K562 (cell line): ENCODE data around the gene IARS2. TPM values are rescaled to one million over a fixed set of nuclear protein-coding genes. Genes with fewer than 3 reads are reported as not detected.

Source experiments
- ATF3 ChIP-seq, 2 experiments: fragments of 450-650 bp in 1 of 2; sonication (generic) in 1 of 2; formaldehyde crosslinking in 1 of 2; IDR thresholded peaks in 1 of 2; conservative IDR thresholded peaks in 1 of 2; 2 replicates each; pipeline versions ENCODE4 v1.6.1 to v1.8.1; 2016 to 2023; ENCODE audit warnings: mild to moderate bottlenecking in 2 of 2, moderate library complexity in 2 of 2, inconsistent platforms in 1 of 2, missing genetic modification reagents in 1 of 2
- CLOCK ChIP-seq: fragments of 250-450 bp; sonication (Bioruptor Pico); IDR thresholded peaks from 2 replicates; pipeline ENCODE4 v1.4.0; 2020; ENCODE audit warnings: mild to moderate bottlenecking, moderate library complexity, borderline replicate concordance
- CTCFL ChIP-seq: IDR thresholded peaks from 2 replicates; pipeline ENCODE4 v1.6.1; 2011; ENCODE audit warnings: borderline replicate concordance, low read depth, mild to moderate bottlenecking, moderate library complexity, low read length; ENCODE audit not compliant: insufficient read depth, poor library complexity, severe bottlenecking
- EP300 ChIP-seq: IDR thresholded peaks from 2 replicates; pipeline ENCODE4 v1.6.1; 2012; ENCODE audit warnings: low read length, improper control_type of control experiment
- KLF6 ChIP-seq: fragments of 250-450 bp; sonication (Bioruptor Pico); IDR thresholded peaks from 2 replicates; pipeline ENCODE4 v1.4.0; 2020; ENCODE audit warnings: mild to moderate bottlenecking, moderate library complexity, borderline replicate concordance
- MITF ChIP-seq: IDR thresholded peaks from 2 replicates; pipeline ENCODE4 v1.6.1; 2014; ENCODE audit warnings: antibody characterized with exemption
- MTA1 ChIP-seq: fragments of 450-650 bp; IDR thresholded peaks from 2 replicates; pipeline ENCODE4 v1.6.1; 2017; ENCODE audit warnings: borderline replicate concordance
- PML ChIP-seq: IDR thresholded peaks from 2 replicates; pipeline ENCODE4 v1.6.1; 2012; ENCODE audit warnings: low read length, inconsistent platforms
- PRDM10 ChIP-seq: fragments of 450-650 bp; IDR thresholded peaks from 2 replicates; pipeline ENCODE4 v1.6.1; 2018; ENCODE audit not compliant: partially characterized antibody
- RBM39 ChIP-seq: fragments of 200-400 bp; formaldehyde crosslinking; optimal IDR thresholded peaks from 2 replicates; pipeline ENCODE3; 2018; ENCODE audit warnings: low read depth, low read length
- SMAD1 ChIP-seq: fragments of 150-350 bp; IDR thresholded peaks from 2 replicates; pipeline ENCODE4 v1.6.1; 2014; ENCODE audit warnings: low read length, low read depth; ENCODE audit not compliant: partially characterized antibody
- SRSF3 ChIP-seq: fragments of 200-400 bp; formaldehyde crosslinking; IDR thresholded peaks from 2 replicates; pipeline ENCODE4 v1.6.1; 2016; ENCODE audit warnings: mild to moderate bottlenecking, low read length, moderate library complexity; ENCODE audit not compliant: insufficient read depth
- ZBTB7A ChIP-seq: IDR thresholded peaks from 2 replicates; pipeline ENCODE4 v1.6.1; 2011; ENCODE audit warnings: low read depth, mild to moderate bottlenecking, low read length, moderate library complexity, borderline replicate concordance; ENCODE audit not compliant: control insufficient read depth
- ZNF311 ChIP-seq: fragments of 250-450 bp; sonication (Bioruptor Pico); IDR thresholded peaks from 2 replicates; pipeline ENCODE4 v1.4.0; 2020; ENCODE audit warnings: mild to moderate bottlenecking, moderate library complexity
- polyA plus RNA-seq, 8 experiments: library from polyadenylated mRNA; depleted of rRNA in 4 of 8; stranded (reverse) in 5 of 8; unstranded in 3 of 8; fragments of >200 nt; fragmentation: Nextera tagmentation in 2 of 8; fragmentation: Illumina TruSeq in 1 of 8; extraction: Ambion mirVana in 2 of 8; extraction: Trizol in 1 of 8; gene quantifications; 2 replicates each; pipeline versions ENCODE4 v1.2.1 to v1.2.3, GENCODE V29; 2011 to 2014; ENCODE audit warnings: inconsistent platforms in 1 of 8, missing spikeins in 1 of 8
- total RNA-seq, 7 experiments: library from RNA; depleted of rRNA in 6 of 7; stranded (reverse); fragments of >200 nt in 6 of 7; fragmentation: Illumina TruSeq in 2 of 7; extraction: Trizol in 2 of 7; gene quantifications; 2 replicates each; pipeline versions ENCODE4 v1.2.1 to v1.2.3, GENCODE V29; 2011 to 2021; ENCODE audit warnings: low replicate concordance in 1 of 7

Gene IARS2
- total and polyA plus RNA-seq, 9 of the 15 experiments (the other 6 are each of a cell fraction or from before 2014, with no cell fraction given) = 39.6 to 127 (median 93.8) TPM

GRCh38 chr1:220046052-220046930, 47.6 kb upstream of the IARS2 start, which contains the start of gene EPRS1 (continued):
- TF ChIP-seq PRDM10 (peak; percentile 75), EP300 (peak; percentile 69), RBM39 (no peak), ZNF311 (no peak), ZBTB7A (peak; percentile 55; the same call in 1 of the 2 replicates), SRSF3 (0 out of 2 replicates have a peak, but pooled peaks have one; percentile 87), CTCFL (peak; percentile 81), PML (peak; percentile 53; the same call in 1 of the 2 replicates), KLF6 (CRISPR knock-in tag) (no peak), MITF (peak; percentile 34; the same call in 1 of the 2 replicates), MTA1 (peak; percentile 97), ATF3 (IDR thresholded peaks at IDR 0.05) (peak; percentile 94), ATF3 (CRISPR knock-in tag; conservative IDR thresholded peaks at IDR 0.05) (no peak), SMAD1 (peak; percentile 36), CLOCK (CRISPR knock-in tag) (no peak)
